Esophagus muscularis mucosa (tissue), 3 donors: ENCODE results near the gene STARD8.

Source experiments
- POLR2A ChIP-seq: fragments of 450-650 bp; IDR thresholded peaks from one replicate; pipeline ENCODE4 v1.6.1; 2017; ENCODE audit warnings: antibody characterized with exemption, moderate library complexity, mild to moderate bottlenecking, low read depth
- POLR2AphosphoS5 ChIP-seq, 2 donors: sonication (generic); formaldehyde crosslinking; IDR thresholded peaks; one replicate each; pipeline ENCODE4 v1.6.1; 2017; ENCODE audit warnings: antibody characterized with exemption in 2 of 2
- TF ChIP-seq, protein P1 (sequence below), 3 experiments: fragments of 200-600 bp in 2 of 3; fragments of 450-650 bp in 1 of 3; sonication (generic) in 2 of 3; IDR thresholded peaks; one replicate each; pipeline ENCODE4 v1.5.1; 2017 to 2019; ENCODE audit warnings: antibody characterized with exemption in 3 of 3, mild to moderate bottlenecking in 2 of 3, moderate library complexity in 1 of 3

DNA sequence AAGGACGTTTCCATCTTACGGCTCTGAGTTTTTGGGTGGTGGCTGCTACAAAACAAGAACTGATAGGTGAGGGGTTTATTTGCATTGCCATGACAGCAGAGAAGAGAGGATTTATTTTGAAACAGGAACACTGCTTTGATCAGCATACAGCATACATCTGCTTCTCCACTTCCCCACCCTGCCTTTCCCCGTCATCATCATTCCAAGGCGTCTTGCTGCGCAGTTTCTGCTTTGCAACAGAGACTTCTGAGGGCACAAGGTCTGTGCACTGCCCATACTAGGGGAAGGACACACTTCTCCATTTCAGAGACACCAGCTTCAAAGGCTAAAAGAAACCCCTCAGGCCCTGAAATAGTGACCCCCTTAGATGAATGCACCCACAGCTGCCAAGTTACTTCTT lies 19.1 kb downstream of the STARD8 start:
- TF ChIP-seq, protein P1, sequence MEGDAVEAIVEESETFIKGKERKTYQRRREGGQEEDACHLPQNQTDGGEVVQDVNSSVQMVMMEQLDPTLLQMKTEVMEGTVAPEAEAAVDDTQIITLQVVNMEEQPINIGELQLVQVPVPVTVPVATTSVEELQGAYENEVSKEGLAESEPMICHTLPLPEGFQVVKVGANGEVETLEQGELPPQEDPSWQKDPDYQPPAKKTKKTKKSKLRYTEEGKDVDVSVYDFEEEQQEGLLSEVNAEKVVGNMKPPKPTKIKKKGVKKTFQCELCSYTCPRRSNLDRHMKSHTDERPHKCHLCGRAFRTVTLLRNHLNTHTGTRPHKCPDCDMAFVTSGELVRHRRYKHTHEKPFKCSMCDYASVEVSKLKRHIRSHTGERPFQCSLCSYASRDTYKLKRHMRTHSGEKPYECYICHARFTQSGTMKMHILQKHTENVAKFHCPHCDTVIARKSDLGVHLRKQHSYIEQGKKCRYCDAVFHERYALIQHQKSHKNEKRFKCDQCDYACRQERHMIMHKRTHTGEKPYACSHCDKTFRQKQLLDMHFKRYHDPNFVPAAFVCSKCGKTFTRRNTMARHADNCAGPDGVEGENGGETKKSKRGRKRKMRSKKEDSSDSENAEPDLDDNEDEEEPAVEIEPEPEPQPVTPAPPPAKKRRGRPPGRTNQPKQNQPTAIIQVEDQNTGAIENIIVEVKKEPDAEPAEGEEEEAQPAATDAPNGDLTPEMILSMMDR (IDR thresholded peaks at IDR 0.05) = no peak
- no peak for TF ChIP-seq POLR2A
- peak in 1 of 2 donors; percentile 35 for TF ChIP-seq POLR2AphosphoS5 (IDR thresholded peaks at IDR 0.05)
